Measurements from ENCODE around the gene DGUOK.

DNA sequence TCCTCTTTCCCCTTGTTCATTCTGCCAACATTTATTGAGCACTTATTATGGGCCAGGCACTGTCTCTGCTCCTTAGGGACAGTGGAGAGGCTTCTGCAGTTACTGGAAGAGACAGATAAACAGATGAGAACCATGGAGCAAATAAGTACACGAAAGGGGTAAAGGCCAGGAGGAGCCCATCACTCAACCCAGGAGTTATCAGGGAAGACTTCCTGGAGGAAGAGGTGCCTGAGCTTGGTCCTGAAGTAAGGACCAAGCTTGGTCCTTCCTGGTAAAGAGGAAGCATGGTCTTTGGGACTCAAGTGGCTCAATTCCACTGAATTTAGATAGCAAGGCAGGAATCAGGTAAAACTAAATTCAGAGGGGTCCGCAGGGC is 32.2 kb upstream of the DGUOK start:
- TF ChIP-seq, protein P1, sequence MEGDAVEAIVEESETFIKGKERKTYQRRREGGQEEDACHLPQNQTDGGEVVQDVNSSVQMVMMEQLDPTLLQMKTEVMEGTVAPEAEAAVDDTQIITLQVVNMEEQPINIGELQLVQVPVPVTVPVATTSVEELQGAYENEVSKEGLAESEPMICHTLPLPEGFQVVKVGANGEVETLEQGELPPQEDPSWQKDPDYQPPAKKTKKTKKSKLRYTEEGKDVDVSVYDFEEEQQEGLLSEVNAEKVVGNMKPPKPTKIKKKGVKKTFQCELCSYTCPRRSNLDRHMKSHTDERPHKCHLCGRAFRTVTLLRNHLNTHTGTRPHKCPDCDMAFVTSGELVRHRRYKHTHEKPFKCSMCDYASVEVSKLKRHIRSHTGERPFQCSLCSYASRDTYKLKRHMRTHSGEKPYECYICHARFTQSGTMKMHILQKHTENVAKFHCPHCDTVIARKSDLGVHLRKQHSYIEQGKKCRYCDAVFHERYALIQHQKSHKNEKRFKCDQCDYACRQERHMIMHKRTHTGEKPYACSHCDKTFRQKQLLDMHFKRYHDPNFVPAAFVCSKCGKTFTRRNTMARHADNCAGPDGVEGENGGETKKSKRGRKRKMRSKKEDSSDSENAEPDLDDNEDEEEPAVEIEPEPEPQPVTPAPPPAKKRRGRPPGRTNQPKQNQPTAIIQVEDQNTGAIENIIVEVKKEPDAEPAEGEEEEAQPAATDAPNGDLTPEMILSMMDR (IDR thresholded peaks at IDR 0.05), result no peak
- TF ChIP-seq POLR2A (IDR thresholded peaks at IDR 0.05), result no peak

All from adrenal gland (tissue), 5 donors.